ENCODE measurements around the gene KLHL40. TPM values are rescaled to one million over a fixed set of nuclear protein-coding genes. Genes with fewer than 3 reads are reported as not detected.
"Not testable (repeated sequence)": the region's sequence is repeated elsewhere in the genome, so short reads cannot be mapped to it uniquely, and the experiment has no call there.

KLHL40 gene
- total RNA-seq, 1 donor from 2014 or later = not detected

DNA sequence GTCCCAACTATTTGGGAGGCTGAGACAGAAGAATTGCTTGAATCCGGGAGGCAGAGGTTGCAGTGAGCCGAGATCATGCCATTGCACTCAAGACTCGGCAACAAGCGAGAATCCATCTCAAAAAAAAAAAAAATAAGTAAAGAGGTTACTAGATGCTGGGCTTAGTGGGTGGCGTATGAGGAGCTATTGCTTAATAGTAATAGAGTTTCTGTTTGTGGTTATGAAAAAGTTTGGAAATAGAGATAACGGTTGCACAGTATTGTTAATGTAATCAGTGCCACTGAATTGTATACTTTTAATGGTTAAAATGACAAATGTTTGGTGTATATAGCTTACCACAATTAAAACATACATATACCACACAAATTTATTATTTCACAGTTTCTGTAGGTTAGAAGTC lies 32.0 kb downstream of the KLHL40 start:
- intact Hi-C loops (cut with micrococcal nuclease) = no loop called here
- H3K9me3 Mint-ChIP-seq = no peaks in the 10 kb centered on the region
- H3K4me1 Mint-ChIP-seq = no peaks in the 10 kb centered on the region
- no peak overlapping the region for H3K4me3 Mint-ChIP-seq
- H3K36me3 Mint-ChIP-seq (ENCODE audit: low read depth) = no peaks in the 10 kb centered on the region
- no peak overlapping the region for H3K27ac Mint-ChIP-seq
- no peak for DNase-seq
- peaks cover 4% of the 10 kb centered on the region for H3K27me3 Mint-ChIP-seq

DNA sequence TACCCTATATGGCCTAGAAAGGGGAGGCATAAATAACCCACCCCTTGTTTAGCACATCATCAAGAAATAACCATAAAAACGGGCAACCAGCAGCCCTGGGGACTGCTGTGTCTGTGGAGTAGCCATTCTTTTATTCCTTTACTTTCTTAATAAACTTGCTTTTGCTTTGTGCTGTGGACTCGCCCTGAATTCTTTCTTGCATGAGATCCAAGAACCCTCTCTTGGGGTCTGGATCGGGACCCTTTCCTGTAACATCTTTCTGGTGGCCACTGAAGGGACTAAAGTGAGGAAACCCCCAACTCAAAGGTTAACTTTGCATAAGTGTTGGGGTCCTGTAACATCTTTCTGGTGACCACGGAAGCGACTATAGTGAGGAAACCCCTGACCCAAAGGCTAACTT lies 33.0 kb downstream of the KLHL40 start:
- no peaks in the 10 kb centered on the region for H3K9me3 Mint-ChIP-seq
- H3K36me3 Mint-ChIP-seq (ENCODE audit: low read depth) = no peaks in the 10 kb centered on the region
- no peak for DNase-seq
- H3K4me3 Mint-ChIP-seq = no peak overlapping the region
- peaks cover 4% of the 10 kb centered on the region for H3K27me3 Mint-ChIP-seq
- H3K27ac Mint-ChIP-seq = no peak overlapping the region
- intact Hi-C loops (cut with micrococcal nuclease) = no loop called here
- H3K4me1 Mint-ChIP-seq = no peaks in the 10 kb centered on the region

DNA sequence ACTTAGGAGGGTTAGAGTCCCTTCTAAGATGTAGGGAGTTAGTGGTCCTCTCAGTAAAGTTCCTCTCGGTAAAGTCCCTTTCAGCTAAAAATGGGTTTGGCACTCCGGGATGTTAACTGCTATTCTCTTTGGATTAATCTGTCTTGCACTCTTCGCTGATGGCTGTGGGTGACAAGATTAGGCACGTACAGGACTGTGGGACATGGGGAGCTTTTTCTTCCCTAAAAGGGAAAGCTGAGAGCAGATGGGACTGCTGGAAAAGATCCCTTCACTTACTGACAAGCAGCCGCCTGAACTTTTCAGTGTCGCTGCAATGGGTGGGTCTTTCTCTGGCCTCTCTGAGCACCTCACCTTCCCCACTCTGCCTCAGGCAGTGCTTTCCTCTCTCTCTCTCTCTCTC lies 33.7 kb downstream of the KLHL40 start:
- peaks cover 4% of the 10 kb centered on the region for H3K27me3 Mint-ChIP-seq
- intact Hi-C loops (cut with micrococcal nuclease) = no loop called here
- H3K36me3 Mint-ChIP-seq (ENCODE audit: low read depth) = no peaks in the 10 kb centered on the region
- no peaks in the 10 kb centered on the region for H3K4me1 Mint-ChIP-seq
- no peak overlapping the region for H3K4me3 Mint-ChIP-seq
- no peaks in the 10 kb centered on the region for H3K9me3 Mint-ChIP-seq
- no peak overlapping the region for H3K27ac Mint-ChIP-seq
- no peak for DNase-seq

DNA sequence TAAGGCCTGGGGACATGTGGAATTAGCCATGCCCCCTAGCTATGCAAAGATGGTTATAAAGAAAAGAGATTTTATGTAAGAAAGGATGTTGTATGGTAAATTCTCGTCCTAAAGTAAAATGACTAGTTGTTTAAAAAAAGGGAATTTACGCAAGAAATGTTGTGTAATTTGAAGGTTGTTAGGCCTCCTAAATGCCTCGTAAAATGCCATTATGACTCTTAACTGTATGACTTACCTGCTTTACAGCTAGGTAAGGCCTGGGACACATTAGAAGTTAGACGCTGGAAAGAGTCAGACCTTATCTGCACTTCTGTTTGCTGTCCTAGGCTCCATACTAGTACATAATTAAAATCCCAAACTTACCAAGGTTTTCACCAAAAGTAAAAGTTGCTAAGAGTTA lies 34.8 kb downstream of the KLHL40 start:
- Mint-ChIP-seq H3K27ac (no peak overlapping the region), H3K4me3 (no peak overlapping the region)

DNA sequence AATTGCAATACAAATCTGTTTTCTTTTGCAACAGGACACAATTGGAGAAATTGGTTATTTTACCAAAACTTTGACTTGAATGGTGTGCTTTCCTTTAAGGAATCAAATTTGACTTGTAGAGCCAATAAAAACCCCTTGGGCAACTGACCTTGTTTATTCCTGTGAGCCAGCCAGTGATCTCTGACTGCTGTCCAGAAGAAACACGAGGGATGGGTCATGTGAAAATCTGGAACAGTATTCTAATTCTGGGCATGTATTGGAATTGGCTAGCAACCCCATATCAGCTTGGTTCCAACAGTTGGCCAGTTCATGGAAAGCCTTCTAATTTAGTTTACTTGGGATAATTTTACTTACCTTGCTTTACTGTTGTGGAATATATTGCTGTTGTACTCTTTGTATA lies 36.4 kb downstream of the KLHL40 start:
- no peaks in the 10 kb centered on the region for H3K4me1 Mint-ChIP-seq
- DNase-seq = no peak
- H3K4me3 Mint-ChIP-seq = no peak overlapping the region
- H3K27me3 Mint-ChIP-seq = peaks cover 7% of the 10 kb centered on the region
- no peaks in the 10 kb centered on the region for H3K36me3 Mint-ChIP-seq (ENCODE audit: low read depth)
- intact Hi-C loops (cut with micrococcal nuclease) = no loop called here
- no peaks in the 10 kb centered on the region for H3K9me3 Mint-ChIP-seq
- H3K27ac Mint-ChIP-seq = no peak overlapping the region

More for the DNA sequence above, 34.8 kb downstream of the KLHL40 start:
- peaks cover 7% of the 10 kb centered on the region for H3K27me3 Mint-ChIP-seq
- no peaks in the 10 kb centered on the region for H3K36me3 Mint-ChIP-seq (ENCODE audit: low read depth)
- DNase-seq = no peak
- intact Hi-C loops (cut with micrococcal nuclease) = no loop called here
- no peaks in the 10 kb centered on the region for H3K9me3 Mint-ChIP-seq
- H3K4me1 Mint-ChIP-seq = no peaks in the 10 kb centered on the region

DNA sequence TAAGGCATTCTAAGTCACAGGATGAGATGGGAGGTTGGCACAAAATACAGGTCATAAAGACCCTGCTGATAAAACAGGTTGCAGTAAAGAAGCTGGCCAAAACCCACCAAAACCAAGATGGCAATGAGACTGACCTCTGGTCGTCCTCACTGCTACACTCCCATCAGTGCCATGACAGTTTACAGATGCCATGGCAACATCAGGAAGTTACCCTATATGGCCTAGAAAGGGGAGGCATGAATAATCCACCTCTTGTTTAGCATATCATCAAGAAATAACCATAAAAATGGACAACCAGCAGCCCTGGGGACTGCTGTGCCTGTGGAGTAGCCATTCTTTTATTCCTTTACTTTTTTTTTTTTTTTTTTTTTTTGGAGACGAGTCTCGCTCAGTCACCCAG lies 37.1 kb downstream of the KLHL40 start:
- H3K36me3 Mint-ChIP-seq (ENCODE audit: low read depth); intact Hi-C loops (cut with micrococcal nuclease); DNase-seq; H3K27me3 Mint-ChIP-seq; H3K4me1 Mint-ChIP-seq; H3K9me3 Mint-ChIP-seq; H3K27ac Mint-ChIP-seq; H3K4me3 Mint-ChIP-seq: not testable (repeated sequence)

DNA sequence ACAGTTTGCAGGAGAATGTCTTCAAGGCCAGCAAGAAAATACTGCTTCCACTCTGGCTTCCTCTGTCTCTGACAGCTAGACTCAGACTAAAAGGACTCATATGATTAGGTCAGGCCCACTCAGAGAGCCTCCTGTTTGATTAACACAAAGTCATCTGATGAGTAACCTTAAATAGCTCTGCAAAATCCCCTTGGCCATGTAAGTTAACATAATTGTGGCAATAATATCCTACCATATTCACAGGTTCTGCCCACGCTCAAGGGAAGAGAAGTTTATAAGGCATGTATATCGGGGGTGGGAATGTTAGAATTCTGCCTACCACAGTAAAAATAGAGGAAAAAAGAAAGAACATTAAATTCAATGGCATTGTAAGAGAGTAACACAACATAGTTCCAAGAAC lies 37.9 kb downstream of the KLHL40 start:
- Mint-ChIP-seq H3K9me3 (no peaks in the 10 kb centered on the region), H3K4me1 (no peaks in the 10 kb centered on the region), H3K36me3 (ENCODE audit: low read depth) (no peaks in the 10 kb centered on the region), H3K4me3 (no peak overlapping the region), H3K27me3 (peaks cover 14% of the 10 kb centered on the region), H3K27ac (no peak overlapping the region)
- DNase-seq = no peak
- intact Hi-C loops (cut with micrococcal nuclease) = no loop called here

DNA sequence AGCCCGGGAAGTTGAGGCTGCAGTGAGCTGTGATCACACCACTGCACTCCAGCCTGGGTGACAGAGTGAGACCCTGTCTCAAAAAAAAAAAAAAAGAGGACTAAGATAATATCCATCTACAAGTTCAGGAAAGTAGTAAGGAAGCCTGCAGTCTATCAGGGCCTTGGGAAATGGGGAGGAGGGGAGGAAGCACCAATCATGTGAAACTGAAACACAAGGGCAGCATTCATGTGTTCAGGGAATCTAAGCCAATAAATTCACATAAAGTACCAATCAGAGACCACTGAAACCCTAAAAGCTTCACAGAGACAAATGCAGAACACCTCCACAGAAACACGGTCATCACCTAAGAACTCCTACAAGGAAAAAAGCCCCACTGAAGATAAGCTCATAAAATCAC lies 40.1 kb downstream of the KLHL40 start:
- intact Hi-C loops (cut with micrococcal nuclease) = no loop called here
- H3K36me3 Mint-ChIP-seq (ENCODE audit: low read depth) = no peaks in the 10 kb centered on the region

DNA sequence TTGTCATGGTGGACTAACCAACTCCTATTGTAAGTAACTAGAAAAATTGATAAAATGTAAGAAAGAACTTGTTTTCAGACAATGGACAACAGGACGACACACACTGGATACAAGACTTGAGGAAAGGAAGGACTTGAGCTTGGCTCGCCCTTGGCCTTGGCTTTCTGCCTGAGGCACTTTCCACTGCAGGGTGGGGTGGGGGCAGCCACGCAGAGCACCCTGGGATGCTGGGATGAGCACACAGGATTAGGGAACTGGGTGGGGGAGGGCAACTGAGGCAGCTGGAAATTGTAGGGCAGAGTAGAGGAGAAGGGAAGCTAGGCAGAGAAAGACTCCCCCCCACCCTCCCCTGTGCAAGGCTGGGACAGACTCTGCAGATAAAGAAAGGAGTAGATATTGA lies 42.7 kb downstream of the KLHL40 start:
- no peak overlapping the region for H3K4me3 Mint-ChIP-seq
- DNase-seq = no peak
- peaks cover 10% of the 10 kb centered on the region for H3K27me3 Mint-ChIP-seq
- no peaks in the 10 kb centered on the region for H3K36me3 Mint-ChIP-seq (ENCODE audit: low read depth)
- no peak overlapping the region for H3K27ac Mint-ChIP-seq
- H3K9me3 Mint-ChIP-seq = no peaks in the 10 kb centered on the region
- no peaks in the 10 kb centered on the region for H3K4me1 Mint-ChIP-seq
- intact Hi-C loops (cut with micrococcal nuclease) = no loop called here

More for the DNA sequence above, 40.1 kb downstream of the KLHL40 start:
- no peaks in the 10 kb centered on the region for H3K4me1 Mint-ChIP-seq
- H3K27ac Mint-ChIP-seq = no peak overlapping the region
- DNase-seq = no peak
- H3K27me3 Mint-ChIP-seq = peaks cover 13% of the 10 kb centered on the region
- no peak overlapping the region for H3K4me3 Mint-ChIP-seq
- no peaks in the 10 kb centered on the region for H3K9me3 Mint-ChIP-seq

DNA sequence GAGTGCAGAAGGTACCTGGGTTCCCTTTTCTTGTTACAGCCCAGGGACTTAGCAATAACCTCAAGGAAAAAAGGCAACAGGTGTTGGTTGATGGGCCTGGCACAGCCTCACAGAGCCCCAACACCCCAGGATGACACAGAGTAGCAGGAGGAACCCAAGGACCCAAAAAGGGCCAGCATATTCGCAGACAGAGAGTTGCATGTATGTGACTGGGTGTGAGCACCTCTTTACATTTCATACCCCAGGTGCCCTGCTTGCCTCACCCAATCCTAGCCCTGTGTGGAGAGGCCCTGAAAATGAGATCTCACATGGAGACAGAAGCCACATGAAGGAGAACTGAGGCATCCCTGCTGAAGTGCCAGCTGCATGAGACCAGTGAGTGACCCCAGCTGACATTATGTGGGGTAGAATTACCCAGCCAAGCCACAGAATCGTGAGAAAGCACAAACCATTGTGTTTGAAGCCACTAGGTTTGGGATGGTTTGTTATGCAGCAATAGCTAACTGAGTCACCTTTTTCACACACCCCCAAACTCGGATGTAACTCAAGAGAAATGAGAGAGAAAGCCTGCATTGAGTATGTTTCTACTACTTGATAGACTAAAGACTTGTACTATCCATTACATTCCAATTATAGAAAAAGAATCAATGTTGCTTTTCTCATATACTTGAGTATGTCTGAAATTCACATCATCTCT lies 43.5 kb downstream of the KLHL40 start:
- intact Hi-C loops (cut with micrococcal nuclease) = no loop called here
- no peaks in the 10 kb centered on the region for H3K9me3 Mint-ChIP-seq
- peaks cover 10% of the 10 kb centered on the region for H3K27me3 Mint-ChIP-seq
- DNase-seq = no peak
- H3K27ac Mint-ChIP-seq = no peak overlapping the region
- H3K4me3 Mint-ChIP-seq = no peak overlapping the region
- H3K4me1 Mint-ChIP-seq = no peaks in the 10 kb centered on the region
- H3K36me3 Mint-ChIP-seq (ENCODE audit: low read depth) = no peaks in the 10 kb centered on the region

DNA sequence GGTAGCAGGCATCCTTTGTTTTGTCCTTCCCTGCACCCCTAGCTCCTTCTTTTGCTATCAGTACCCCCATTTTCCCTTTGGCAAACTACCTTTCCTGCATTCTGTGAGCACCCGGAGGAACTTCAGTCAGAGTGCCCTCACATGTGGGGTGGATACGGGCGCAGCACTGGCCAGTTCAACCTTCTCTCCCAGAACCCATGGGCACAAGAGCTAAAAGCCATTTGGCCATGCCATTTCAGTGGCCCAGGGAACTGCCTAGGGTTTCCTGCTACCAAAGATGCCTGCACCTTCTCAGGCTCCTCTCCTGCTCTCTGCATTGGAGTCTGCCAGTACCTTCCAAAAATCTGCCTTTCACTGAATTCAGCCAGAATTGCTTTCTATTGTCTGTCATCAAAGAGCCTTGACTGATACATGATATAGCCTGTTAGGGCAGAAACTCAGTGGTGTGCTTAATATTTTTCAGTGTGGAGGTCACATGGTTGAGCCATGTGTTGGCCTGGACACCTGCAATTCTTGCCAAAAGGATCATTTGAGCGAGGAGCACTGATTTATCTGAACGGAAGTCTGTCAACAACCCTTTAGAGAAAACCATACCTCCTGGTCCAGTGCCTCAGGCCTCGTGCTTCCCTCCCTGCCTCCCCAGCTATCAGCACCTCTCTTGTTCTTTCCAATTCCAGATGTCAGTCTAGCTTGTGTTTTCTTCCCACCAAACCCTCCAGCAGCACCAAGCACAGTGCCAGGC lies 44.2 kb downstream of the KLHL40 start:
- no peak overlapping the region for H3K27ac Mint-ChIP-seq
- no peak overlapping the region for H3K4me3 Mint-ChIP-seq
- no peaks in the 10 kb centered on the region for H3K4me1 Mint-ChIP-seq
- H3K9me3 Mint-ChIP-seq = no peaks in the 10 kb centered on the region
- no peaks in the 10 kb centered on the region for H3K36me3 Mint-ChIP-seq (ENCODE audit: low read depth)
- H3K27me3 Mint-ChIP-seq = peaks cover 7% of the 10 kb centered on the region
- intact Hi-C loops (cut with micrococcal nuclease) = no loop called here
- DNase-seq = no peak

DNA sequence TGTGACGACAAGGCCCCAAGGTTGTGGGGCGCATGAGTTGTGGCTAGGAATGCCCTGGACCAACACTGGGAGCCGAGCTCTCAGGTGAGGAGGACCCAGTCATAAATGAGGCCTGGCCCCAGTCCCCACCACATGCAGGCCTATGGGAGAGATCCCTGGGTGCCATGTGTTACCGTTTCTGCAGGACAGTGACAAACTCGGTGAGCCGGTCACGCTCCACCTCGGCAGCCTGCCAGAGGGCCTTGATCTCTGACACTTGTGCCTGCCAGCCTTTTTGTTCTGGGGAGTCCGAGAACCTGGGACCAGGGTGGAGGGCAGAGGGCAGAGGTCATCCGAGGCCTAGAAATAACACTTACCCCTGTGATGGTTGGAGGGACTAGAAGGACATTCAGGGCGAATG lies 45.0 kb downstream of the KLHL40 start:
- Mint-ChIP-seq H3K36me3 (ENCODE audit: low read depth) (no peaks in the 10 kb centered on the region), H3K27ac (no peak overlapping the region), H3K27me3 (peaks cover 7% of the 10 kb centered on the region), H3K9me3 (no peaks in the 10 kb centered on the region), H3K4me1 (no peaks in the 10 kb centered on the region), H3K4me3 (no peak overlapping the region)
- intact Hi-C loops (cut with micrococcal nuclease) = no loop called here
- no peak for DNase-seq

DNA sequence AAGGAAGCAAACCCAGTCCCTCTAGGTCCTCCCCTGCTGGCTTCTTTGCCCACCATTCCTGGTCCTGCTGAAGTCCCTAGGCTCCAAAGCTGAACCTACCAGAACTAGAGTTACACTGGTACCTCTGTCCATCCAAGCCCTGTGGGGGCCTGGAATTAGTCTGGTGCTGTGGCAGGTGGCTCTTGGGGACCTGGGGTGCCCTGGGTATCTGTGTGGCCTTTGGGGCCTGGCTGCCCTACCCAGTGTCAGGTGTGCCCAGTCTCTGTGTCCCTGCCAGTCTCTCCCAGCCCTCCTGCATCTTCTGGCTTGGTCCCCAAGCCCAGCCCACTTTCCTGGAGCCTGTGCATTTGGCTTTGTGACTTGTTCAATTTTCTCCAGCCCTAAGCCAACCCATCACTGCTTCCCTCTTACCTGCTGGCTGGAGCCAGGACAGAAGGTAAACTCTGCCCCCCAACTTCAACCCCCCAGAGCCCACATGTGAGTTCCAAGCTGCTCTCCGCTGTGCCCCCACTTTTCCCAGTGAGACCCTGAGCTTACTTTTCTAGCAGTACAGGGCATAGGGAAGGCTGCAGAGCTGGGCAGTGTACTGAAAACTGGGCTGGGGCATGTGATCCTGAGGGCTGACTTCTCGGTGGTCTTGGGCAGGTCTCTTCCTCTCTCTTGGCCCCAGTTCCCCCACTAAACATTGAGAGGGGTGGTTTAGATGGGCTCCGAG lies 45.5 kb downstream of the KLHL40 start:
- DNase-seq = no peak
- H3K9me3 Mint-ChIP-seq = no peaks in the 10 kb centered on the region
- no peak overlapping the region for H3K27ac Mint-ChIP-seq
- intact Hi-C loops (cut with micrococcal nuclease) = no loop called here
- no peaks in the 10 kb centered on the region for H3K4me1 Mint-ChIP-seq
- peaks cover 7% of the 10 kb centered on the region for H3K27me3 Mint-ChIP-seq
- H3K4me3 Mint-ChIP-seq = no peak overlapping the region
- H3K36me3 Mint-ChIP-seq (ENCODE audit: low read depth) = no peaks in the 10 kb centered on the region

DNA sequence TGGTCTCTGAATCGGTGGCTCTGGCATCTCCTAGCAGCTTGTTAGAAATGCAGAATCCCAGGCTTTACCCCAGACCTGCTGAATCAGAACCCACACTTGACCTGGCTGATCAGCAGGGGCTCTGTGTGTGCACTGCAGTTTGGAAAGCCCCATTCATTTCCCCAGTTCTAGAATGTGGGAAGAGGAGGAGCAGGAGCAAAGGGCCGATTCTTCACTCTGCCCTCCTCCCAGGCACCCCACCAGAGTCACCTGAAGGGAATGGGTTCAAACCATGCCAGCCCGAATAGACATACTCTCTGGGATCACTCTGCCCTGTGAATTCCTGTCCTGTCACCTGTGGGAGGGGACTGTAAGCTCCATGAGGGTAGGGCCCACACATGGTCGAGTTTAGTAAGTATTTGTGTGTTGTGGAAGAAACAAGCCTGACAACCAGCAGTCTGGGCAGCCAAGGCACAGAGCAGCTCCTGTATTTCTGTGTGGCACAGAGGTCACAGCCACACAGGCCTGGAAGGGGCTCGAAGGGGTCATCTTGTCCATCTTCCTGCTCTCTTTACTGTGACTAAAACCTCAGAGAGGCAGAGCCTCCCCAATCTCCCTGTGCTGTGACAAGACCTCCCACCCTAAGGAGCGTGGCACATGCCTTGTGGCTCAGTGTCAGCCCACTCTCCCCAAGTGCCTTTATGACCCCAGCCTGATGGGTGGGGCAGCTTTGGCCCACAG lies 46.3 kb downstream of the KLHL40 start:
- no peak overlapping the region for H3K27ac Mint-ChIP-seq
- no peak overlapping the region for H3K4me3 Mint-ChIP-seq
- no peaks in the 10 kb centered on the region for H3K4me1 Mint-ChIP-seq
- H3K9me3 Mint-ChIP-seq = no peaks in the 10 kb centered on the region
- H3K27me3 Mint-ChIP-seq = peaks cover 7% of the 10 kb centered on the region
- intact Hi-C loops (cut with micrococcal nuclease) = no loop called here
- no peaks in the 10 kb centered on the region for H3K36me3 Mint-ChIP-seq (ENCODE audit: low read depth)
- DNase-seq = no peak
